Fibroblast of pulmonary artery (primary cell): ENCODE measurements around the gene STAC3.

Source experiments
- DNase-seq: peaks from one replicate; pipeline ENCODE4 v3.0.0-alpha.2; 2010; ENCODE audit warnings: low read depth
- H3K4me3 ChIP-seq: replicated peaks from 2 replicates; pipeline ENCODE4 v1.5.1; 2011; ENCODE audit warnings: low read depth, mild to moderate bottlenecking, control low read depth, low read length, moderate library complexity
- CTCF ChIP-seq: IDR thresholded peaks from 2 replicates; pipeline ENCODE4 v1.5.1; 2011; ENCODE audit warnings: mild to moderate bottlenecking, control low read depth, low read length, inconsistent platforms; ENCODE audit errors: missing control alignments

The STAC3 gene

GRCh38 chr12:57234571-57235016, 16.4 kb downstream of the STAC3 start:
- no peak for TF ChIP-seq CTCF
- no peak overlapping the region for H3K4me3 ChIP-seq
- DNase-seq = no peak

- no peak overlapping the region for H3K4me3 ChIP-seq
- TF ChIP-seq CTCF = no peak
Observed at GRCh38 chr12:57234233-57234570, 16.8 kb downstream of the STAC3 start.

DNA sequence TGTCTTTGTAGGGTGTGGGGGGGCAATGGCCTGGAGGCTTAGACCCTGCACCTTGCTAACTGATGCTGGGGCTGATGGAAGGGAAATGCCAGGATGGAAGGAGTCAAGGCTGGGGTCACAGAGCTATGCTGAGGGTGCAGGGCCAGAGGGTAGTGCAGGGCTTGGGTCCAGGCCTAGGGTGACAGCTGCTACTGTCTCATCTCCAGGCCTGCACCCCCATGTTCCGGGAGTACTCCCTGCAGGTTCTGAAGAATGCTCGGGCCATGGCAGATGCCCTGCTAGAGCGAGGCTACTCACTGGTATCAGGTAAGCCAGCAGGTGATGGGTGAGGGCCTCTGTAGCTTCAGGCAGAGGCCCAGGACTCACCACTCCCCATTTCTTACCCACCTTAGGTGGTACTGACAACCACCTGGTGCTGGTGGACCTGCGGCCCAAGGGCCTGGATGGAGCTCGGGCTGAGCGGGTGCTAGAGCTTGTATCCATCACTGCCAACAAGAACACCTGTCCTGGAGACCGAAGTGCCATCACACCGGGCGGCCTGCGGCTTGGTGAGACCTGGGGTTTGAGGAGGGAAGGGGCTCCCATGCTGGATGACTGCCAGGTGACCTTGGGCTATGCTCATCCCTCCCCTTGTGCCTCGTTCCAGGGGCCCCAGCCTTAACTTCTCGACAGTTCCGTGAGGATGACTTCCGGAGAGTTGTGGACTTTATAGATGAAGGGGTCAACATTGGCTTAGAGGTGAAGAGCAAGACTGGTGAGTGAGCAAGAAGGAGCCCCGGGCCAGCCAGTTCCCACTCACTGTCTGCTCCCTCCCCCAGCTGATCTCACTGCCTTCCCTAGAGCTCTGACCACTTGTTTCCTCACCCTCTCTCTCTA, 17.4 kb downstream of the STAC3 start:
- no peak overlapping the region for H3K4me3 ChIP-seq
- no peak for TF ChIP-seq CTCF
- peak; percentile 82 for DNase-seq

More at GRCh38 chr12:57234233-57234570, 16.8 kb downstream of the STAC3 start:
- DNase-seq = no peak

GRCh38 chr12:57232156-57232756, 18.7 kb downstream of the STAC3 start:
- no peak for TF ChIP-seq CTCF
- no peak overlapping the region for H3K4me3 ChIP-seq
- no peak for DNase-seq

- peak overlapping the region; percentile 87 for H3K4me3 ChIP-seq
- no peak for TF ChIP-seq CTCF
- DNase-seq = no peak
Observed at GRCh38 chr12:57231276-57232021, 19.5 kb downstream of the STAC3 start.

- no peak for DNase-seq
- H3K4me3 ChIP-seq = peak overlapping the region; percentile 87
- no peak for TF ChIP-seq CTCF
Observed at GRCh38 chr12:57230381-57231155, 20.4 kb downstream of the STAC3 start.
